ENCODE results near the gene SYNC. TPM values are rescaled to one million over a fixed set of nuclear protein-coding genes. Genes with fewer than 3 reads are reported as not detected.

The SYNC gene
- total and polyA plus RNA-seq, 10 of the 15 experiments (the other 5 are each of a cell fraction or from before 2014, with no cell fraction given), result 0.04 to 0.12 (median 0.05) TPM; not detected in 7

GRCh38 chr1:32650248-32650751 lies 52.3 kb downstream of the SYNC start, which contains the start of gene ZBTB8OS (continued):
- TF ChIP-seq BCLAF1 (IDR thresholded peaks at IDR 0.05) (no peak), FOXM1 (IDR thresholded peaks at IDR 0.05; ENCODE audit: low read depth, low read length) (no peak), ZNF274 (IDR thresholded peaks at IDR 0.05; ENCODE audit: insufficient read depth, insufficient read length) (no peak), RCOR1 (conservative IDR thresholded peaks at IDR 0.05; ENCODE audit: low read depth, low read length) (no peak), ATF3 (IDR thresholded peaks at IDR 0.05; ENCODE audit: borderline replicate concordance, extremely low read depth, low read depth, low read length) (no peak), EP300 (IDR thresholded peaks at IDR 0.05; ENCODE audit: borderline replicate concordance in 1 of 2, control insufficient read depth in 1 of 2, low read depth in 2 of 2, low read length in 2 of 2) (no peak), NBN (IDR thresholded peaks at IDR 0.05) (no peak), ATF2 (IDR thresholded peaks at IDR 0.05; ENCODE audit: low read length) (no peak), SIN3A (IDR thresholded peaks at IDR 0.05; ENCODE audit: low read depth, low read length) (peak; percentile 37; the same call in 1 of the 2 replicates), SMAD5 (IDR thresholded peaks at IDR 0.05; ENCODE audit: low read depth) (peak; percentile 85), BCL11A (IDR thresholded peaks at IDR 0.05; ENCODE audit: low read depth, low read length) (no peak), IRF4 (IDR thresholded peaks at IDR 0.05; ENCODE audit: low read depth, low read length) (no peak), IKZF2 (IDR thresholded peaks at IDR 0.05) (peak in 1 of 2 experiments; percentile 40; a peak in 1 of 4 replicates), BMI1 (IDR thresholded peaks at IDR 0.05; ENCODE audit: borderline replicate concordance) (0 out of 2 replicates have a peak, but pooled peaks have one; percentile 22), MLLT1 (IDR thresholded peaks at IDR 0.05) (no peak; the same call in 1 of the 2 replicates), IKZF1 (conservative IDR thresholded peaks at IDR 0.05) (peak; percentile 61), YBX1 (IDR thresholded peaks at IDR 0.05) (no peak), ZBTB11 (CRISPR knock-in tag; IDR thresholded peaks at IDR 0.05) (no peak), ZBTB33 (IDR thresholded peaks at IDR 0.05) (no peak), HDAC2 (IDR thresholded peaks at IDR 0.05) (no peak)

Data from GM12878 (cell line).